Keratinocyte (primary cell): Measurements from ENCODE around the gene LPCAT1. TPM values are rescaled to one million over a fixed set of nuclear protein-coding genes. Genes with fewer than 3 reads are reported as not detected.

Source experiments
- DNase-seq: peaks from one replicate; pipeline ENCODE4 v3.0.0-alpha.2; 2011; ENCODE audit warnings: low read depth, missing footprints, low spot score
- FAIRE-seq: peaks from 2 replicates; lab custom pipeline; 2011; peaks lifted over from hg19 to GRCh38; lab: Jason Lieb, UNC
- H2AFZ ChIP-seq: 2 replicates; pipeline ENCODE4 v1.6.0; 2012; ENCODE audit warnings: low read length, control low read depth, inconsistent platforms; ENCODE audit not compliant: control insufficient read depth
- H3K27ac ChIP-seq: 2 replicates; pipeline ENCODE4 v1.5.1; 2011; ENCODE audit warnings: low read length; ENCODE audit not compliant: control insufficient read depth, insufficient read depth
- H3K27me3 ChIP-seq: 3 replicates; pipeline ENCODE4 v1.6.0; 2011; ENCODE audit warnings: low read length; ENCODE audit not compliant: control insufficient read depth, insufficient read depth; ENCODE audit errors: extremely low read depth
- H3K36me3 ChIP-seq, 2 experiments: 2 replicates in 1 of 2; 3 replicates in 1 of 2; pipeline ENCODE4 v1.5.1; 2011; ENCODE audit warnings: low read length in 2 of 2, mild to moderate bottlenecking in 1 of 2; ENCODE audit not compliant: control insufficient read depth in 2 of 2, insufficient read depth in 2 of 2; ENCODE audit errors: extremely low read depth in 1 of 2
- H3K4me1 ChIP-seq: 3 replicates; pipeline ENCODE4 v1.5.1; 2011; ENCODE audit warnings: low read length; ENCODE audit not compliant: control insufficient read depth, insufficient read depth; ENCODE audit errors: extremely low read depth
- H3K4me2 ChIP-seq: 3 replicates; pipeline ENCODE4 v1.6.0; 2011; ENCODE audit warnings: low read depth, low read length; ENCODE audit not compliant: control insufficient read depth, insufficient read depth; ENCODE audit errors: extremely low read depth
- H3K4me3 ChIP-seq, 3 experiments: fragments of 200-600 bp in 1 of 3; sonication (generic) in 1 of 3; 2 replicates in 2 of 3; 3 replicates in 1 of 3; pipeline ENCODE4 v1.5.1; 2011 to 2016; ENCODE audit warnings: low read length in 3 of 3, mild to moderate bottlenecking in 3 of 3, control low read depth in 2 of 3, inconsistent platforms in 1 of 3, low read depth in 1 of 3, mixed read lengths in 1 of 3, mixed run types in 1 of 3, moderate library complexity in 1 of 3; ENCODE audit not compliant: control insufficient read depth in 2 of 3, insufficient read depth in 2 of 3; ENCODE audit errors: extremely low read depth in 1 of 3
- H3K79me2 ChIP-seq: 2 replicates; pipeline ENCODE4 v1.6.0; 2012; ENCODE audit warnings: low read length; ENCODE audit not compliant: control insufficient read depth, insufficient read depth
- H3K9ac ChIP-seq: 3 replicates; pipeline ENCODE4 v1.6.0; 2011; ENCODE audit warnings: low read length; ENCODE audit not compliant: control insufficient read depth, insufficient read depth; ENCODE audit errors: extremely low read depth
- H3K9me1 ChIP-seq: 3 replicates; pipeline ENCODE4 v1.6.0; 2011; ENCODE audit warnings: low read length; ENCODE audit not compliant: control insufficient read depth, insufficient read depth; ENCODE audit errors: extremely low read depth
- H3K9me3 ChIP-seq: 2 replicates; pipeline ENCODE4 v1.5.1; 2012; ENCODE audit warnings: low read depth, low read length; ENCODE audit not compliant: control insufficient read depth
- H4K20me1 ChIP-seq: 3 replicates; pipeline ENCODE4 v1.6.0; 2011; ENCODE audit warnings: low read length; ENCODE audit not compliant: control insufficient read depth, insufficient read depth; ENCODE audit errors: extremely low read depth
- EZH2 ChIP-seq: IDR thresholded peaks from one replicate; pipeline ENCODE4 v1.6.1; 2012; ENCODE audit warnings: inconsistent platforms, mild to moderate bottlenecking, low read length, moderate library complexity
- dilution Hi-C: fragments of 300-500 bp; cut with MboI; formaldehyde crosslinking; loops from one replicate; pipeline ENCODE4 v1.7.0; 2020; ENCODE audit warnings: low sequenced_read_pairs; ENCODE audit not compliant: extremely low pct_ligation_motif_present
- polyA plus RNA-seq, 5 experiments: library from polyadenylated mRNA; depleted of rRNA in 3 of 5; stranded (reverse) in 3 of 5; stranded (forward) in 1 of 5; unstranded in 1 of 5; fragments of >200 nt; gene quantifications; 1 replicate in 1 of 5; 2 replicates in 3 of 5; 3 replicates in 1 of 5; pipeline versions ENCODE4 v1.2.1 to v1.2.3, GENCODE V29; 2011 to 2012; ENCODE audit warnings: missing spikeins in 2 of 5, low read depth in 1 of 5, low replicate concordance in 1 of 5
- TF ChIP-seq, protein P1 (sequence below), 3 experiments: IDR thresholded peaks in 1 of 3; conservative IDR thresholded peaks in 1 of 3; optimal IDR thresholded peaks in 1 of 3; 2 replicates in 2 of 3; 3 replicates in 1 of 3; pipeline versions ENCODE3 to v1.5.1; 2011; ENCODE audit warnings: low read length in 3 of 3, mild to moderate bottlenecking in 3 of 3, moderate library complexity in 2 of 3, control low read depth in 1 of 3, inconsistent platforms in 1 of 3; ENCODE audit not compliant: insufficient read depth in 2 of 3; ENCODE audit errors: extremely low read depth in 1 of 3

The LPCAT1 gene
- polyA plus RNA-seq, 1 donor (not counting 4 experiments of a cell fraction or from before 2014, with no cell fraction given) = 32.9 TPM

DNA sequence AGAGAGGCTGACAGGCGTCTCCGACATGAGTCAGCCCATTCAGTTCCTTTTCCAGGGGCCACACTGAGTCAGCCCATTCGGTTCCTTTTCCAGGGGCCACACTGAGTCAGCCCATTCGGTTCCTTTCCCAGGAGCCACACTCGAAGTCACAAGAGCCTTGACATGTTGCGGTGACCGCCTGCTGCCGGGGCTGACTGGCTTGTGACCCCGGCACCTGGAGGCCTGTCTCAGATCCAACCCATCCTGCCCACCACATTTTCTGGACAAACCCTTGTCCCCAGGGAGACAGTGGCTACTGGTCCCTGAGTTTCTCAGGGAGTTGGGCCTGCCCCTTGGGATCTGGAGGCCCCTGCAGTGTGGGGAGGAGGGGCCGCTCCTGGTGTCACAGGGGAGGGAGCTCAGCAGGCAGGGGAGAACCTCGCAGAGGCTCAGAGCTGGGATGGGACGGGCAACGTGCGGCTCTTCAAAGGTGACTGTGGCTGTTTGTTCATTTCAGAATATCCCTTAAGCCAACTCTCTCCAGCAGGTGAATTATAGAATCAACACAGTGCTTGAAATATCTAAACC, 40.5 kb upstream of the LPCAT1 start:
- Histone ChIP-seq H3K4me3 (no peak overlapping the region), H3K9me3 (no peaks in the 10 kb centered on the region), H3K9me1 (no peaks in the 10 kb centered on the region), H3K4me1 (peaks cover 10% of the 10 kb centered on the region), H3K79me2 (no peaks in the 10 kb centered on the region), H4K20me1 (no peaks in the 10 kb centered on the region), H3K36me3 (no peaks in the 10 kb centered on the region), H3K4me2 (no peak overlapping the region), H3K27me3 (no peaks in the 10 kb centered on the region), H3K27ac (no peak overlapping the region), H2AFZ (no peak overlapping the region), H3K9ac (no peak overlapping the region)
- dilution Hi-C loops = no loop called here
- no peak for TF ChIP-seq EZH2
- TF ChIP-seq, protein P1, sequence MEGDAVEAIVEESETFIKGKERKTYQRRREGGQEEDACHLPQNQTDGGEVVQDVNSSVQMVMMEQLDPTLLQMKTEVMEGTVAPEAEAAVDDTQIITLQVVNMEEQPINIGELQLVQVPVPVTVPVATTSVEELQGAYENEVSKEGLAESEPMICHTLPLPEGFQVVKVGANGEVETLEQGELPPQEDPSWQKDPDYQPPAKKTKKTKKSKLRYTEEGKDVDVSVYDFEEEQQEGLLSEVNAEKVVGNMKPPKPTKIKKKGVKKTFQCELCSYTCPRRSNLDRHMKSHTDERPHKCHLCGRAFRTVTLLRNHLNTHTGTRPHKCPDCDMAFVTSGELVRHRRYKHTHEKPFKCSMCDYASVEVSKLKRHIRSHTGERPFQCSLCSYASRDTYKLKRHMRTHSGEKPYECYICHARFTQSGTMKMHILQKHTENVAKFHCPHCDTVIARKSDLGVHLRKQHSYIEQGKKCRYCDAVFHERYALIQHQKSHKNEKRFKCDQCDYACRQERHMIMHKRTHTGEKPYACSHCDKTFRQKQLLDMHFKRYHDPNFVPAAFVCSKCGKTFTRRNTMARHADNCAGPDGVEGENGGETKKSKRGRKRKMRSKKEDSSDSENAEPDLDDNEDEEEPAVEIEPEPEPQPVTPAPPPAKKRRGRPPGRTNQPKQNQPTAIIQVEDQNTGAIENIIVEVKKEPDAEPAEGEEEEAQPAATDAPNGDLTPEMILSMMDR (optimal IDR thresholded peaks at IDR 0.05 in 1 of 3, IDR thresholded peaks at IDR 0.05 in 1 of 3, conservative IDR thresholded peaks at IDR 0.05 in 1 of 3; ENCODE audit: extremely low read depth in 1 of 3, insufficient read depth in 2 of 3, low read length in 3 of 3) = no peak
- FAIRE-seq (peak; percentile 78), DNase-seq (peak; percentile 26)

DNA sequence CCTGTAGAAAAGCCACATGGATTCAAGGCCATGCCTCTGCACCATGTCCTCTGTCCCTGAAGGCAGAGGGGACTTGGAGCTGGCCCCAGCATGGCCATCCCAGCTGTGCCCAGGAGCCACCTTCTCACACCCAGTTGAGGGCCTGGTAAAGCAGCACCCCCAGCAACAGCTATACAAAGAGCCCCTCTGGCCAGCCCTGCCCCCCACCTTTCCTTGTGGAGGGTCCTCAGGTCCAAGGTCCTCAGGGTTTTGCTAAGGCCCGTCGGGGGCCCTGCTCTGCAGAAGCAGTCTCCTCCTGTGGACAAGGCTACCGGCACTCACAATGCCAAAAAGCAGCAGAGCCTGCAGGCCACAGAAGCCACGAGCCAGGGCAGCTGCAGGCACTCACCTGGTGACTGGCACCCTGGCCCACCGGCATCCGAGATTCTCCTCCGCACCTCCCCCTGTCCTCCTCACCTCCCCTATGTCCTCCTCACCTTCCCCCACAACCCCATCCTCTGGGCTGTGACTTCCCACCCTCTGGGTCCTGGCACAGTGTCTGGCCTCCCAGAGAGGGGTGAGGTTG, 39.9 kb upstream of the LPCAT1 start:
- FAIRE-seq = no peak
- Histone ChIP-seq H3K9me3 (no peaks in the 10 kb centered on the region), H3K4me2 (no peak overlapping the region), H3K4me3 (no peak overlapping the region), H4K20me1 (no peaks in the 10 kb centered on the region), H3K79me2 (no peaks in the 10 kb centered on the region), H3K4me1 (peaks cover 10% of the 10 kb centered on the region), H3K36me3 (no peaks in the 10 kb centered on the region), H3K27me3 (no peaks in the 10 kb centered on the region), H3K27ac (no peak overlapping the region), H3K9ac (no peak overlapping the region), H2AFZ (no peak overlapping the region), H3K9me1 (no peaks in the 10 kb centered on the region)
- DNase-seq = no peak
- dilution Hi-C loops = no loop called here
- TF ChIP-seq, protein P1 (optimal IDR thresholded peaks at IDR 0.05 in 1 of 3, IDR thresholded peaks at IDR 0.05 in 1 of 3, conservative IDR thresholded peaks at IDR 0.05 in 1 of 3; ENCODE audit: extremely low read depth in 1 of 3, insufficient read depth in 2 of 3, low read length in 3 of 3) = no peak
- TF ChIP-seq EZH2 = no peak
